GM18499 (cell line): ENCODE results near the gene PAX1.

ENCODE experiments used
- ATAC-seq: cut with Tn5 transposase; IDR thresholded peaks from one replicate; pipeline ENCODE4 v1.9.1; 2021; ENCODE audit warnings: moderate number of reproducible peaks; ENCODE audit not compliant: insufficient read depth, unreplicated experiment

The PAX1 gene

DNA sequence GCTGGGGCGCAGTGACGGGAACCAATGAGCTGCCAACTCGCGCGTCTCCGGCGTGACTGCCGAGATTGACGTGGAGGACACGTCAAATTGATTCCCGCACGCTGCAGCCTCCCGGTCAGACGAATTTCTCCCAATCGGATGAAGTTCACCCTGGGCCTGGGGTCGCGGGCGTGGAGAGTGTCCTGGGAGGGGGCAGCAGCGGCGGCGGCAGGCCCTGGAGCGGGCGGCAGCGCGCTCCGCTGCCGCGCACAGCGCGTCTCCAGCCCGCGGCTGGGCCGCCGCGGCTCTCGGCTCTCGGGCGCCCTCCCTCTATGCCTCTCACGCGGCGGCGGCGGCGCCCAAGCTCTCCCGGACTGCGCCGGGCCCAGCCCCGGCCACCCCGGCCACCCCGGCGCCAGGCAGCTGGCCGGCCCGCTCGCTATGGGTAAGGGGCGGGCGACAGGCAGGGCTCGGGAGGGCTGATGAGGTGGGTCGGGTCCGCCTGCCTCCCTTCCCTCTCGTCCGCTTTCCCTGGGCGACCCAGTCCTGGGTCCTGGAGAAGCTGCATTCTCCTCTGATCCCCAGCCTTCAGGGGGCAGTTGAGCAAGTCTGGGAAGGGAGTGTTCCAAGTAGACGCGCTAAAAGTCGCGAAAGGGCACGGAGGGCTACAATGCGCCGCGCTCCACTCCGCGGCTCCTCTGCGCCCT lies at the start of gene PAX1:
PAX1 (plus strand) TSS at position 90 of the 686 bp plus-strand sequence; CDS start at position 139, 49 bp downstream.
- no peak for ATAC-seq

DNA sequence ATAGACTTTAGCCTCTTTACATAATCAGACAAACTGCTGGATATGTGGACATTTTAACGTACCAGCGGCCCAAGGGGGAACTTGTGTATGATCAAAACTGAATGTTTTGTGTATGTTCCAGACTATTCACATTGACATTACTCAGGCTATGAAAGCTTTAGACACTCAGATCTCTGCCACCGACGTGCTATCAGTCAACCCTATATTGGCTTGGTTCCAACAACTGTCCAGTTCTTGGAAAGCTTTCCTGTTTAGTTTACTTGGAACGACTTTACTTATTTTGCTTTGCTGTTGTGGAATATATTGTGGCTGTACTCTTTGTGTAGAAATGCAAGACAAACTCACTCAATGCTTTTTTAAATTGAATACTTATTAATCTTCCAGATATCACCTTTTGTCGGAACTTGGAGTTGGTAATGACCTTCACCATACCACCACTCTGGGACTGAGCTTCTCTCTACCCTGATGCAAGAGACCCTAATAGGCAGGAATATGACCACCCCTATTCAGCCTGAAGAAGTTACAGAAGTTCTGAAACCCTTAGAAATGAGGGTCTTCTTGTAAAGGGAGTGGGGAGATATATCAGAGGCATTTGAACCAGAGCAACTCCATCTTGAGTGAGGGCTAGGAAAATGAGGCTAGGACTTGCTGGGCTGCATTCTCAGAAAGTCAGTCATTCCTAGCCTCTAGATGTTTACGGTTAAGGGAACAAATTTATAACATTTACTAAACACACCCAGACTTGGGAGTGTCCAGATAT lies 49.0 kb upstream of the PAX1 start:
- ATAC-seq: no peak

DNA sequence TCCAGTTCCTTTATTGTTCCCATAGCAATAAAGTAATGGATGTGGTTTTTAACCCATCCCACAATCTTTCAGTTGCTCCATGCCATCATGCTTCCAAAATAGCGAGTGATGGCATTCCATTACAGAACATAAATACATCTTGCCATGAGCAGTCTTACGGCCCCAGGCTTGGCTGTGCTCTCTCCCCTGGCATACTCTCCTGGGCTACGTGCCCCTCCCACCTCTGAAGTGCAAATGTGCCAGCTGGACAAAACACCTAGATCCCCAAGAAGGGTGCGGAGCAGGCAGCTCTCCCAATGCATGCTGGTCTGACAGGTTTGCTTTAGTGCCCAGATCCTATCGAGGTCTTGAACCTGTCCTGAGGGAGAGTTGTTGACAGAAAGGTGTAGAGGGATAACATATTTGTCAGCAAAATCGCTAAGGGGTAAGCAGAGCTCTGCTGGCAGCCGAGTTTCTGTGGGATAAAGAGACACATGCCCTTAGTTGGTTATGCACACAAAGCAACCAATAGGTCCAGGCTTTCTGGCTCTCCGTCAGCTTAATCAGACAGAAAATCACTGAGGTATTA lies 43.9 kb upstream of the PAX1 start:
- no peak for ATAC-seq

DNA sequence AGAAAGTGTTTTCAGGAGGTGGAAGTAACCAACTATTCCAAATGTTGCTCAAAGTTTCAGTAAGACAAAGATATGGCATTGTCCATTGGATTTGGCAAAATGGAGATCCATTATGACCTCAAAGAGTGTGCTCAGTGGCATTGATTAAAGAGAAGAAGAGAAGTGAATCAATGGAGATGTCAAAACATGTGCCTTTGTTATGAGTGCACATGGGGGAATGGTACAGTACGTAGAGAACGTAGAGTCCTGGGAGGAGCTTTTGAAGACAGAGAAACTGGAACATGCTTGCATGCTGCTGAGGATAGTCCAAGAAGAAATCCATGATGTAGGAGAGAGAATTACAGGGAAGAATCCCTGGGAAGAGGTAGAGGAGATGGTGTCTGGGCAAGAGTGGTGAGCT lies 42.0 kb upstream of the PAX1 start:
- ATAC-seq: no peak

DNA sequence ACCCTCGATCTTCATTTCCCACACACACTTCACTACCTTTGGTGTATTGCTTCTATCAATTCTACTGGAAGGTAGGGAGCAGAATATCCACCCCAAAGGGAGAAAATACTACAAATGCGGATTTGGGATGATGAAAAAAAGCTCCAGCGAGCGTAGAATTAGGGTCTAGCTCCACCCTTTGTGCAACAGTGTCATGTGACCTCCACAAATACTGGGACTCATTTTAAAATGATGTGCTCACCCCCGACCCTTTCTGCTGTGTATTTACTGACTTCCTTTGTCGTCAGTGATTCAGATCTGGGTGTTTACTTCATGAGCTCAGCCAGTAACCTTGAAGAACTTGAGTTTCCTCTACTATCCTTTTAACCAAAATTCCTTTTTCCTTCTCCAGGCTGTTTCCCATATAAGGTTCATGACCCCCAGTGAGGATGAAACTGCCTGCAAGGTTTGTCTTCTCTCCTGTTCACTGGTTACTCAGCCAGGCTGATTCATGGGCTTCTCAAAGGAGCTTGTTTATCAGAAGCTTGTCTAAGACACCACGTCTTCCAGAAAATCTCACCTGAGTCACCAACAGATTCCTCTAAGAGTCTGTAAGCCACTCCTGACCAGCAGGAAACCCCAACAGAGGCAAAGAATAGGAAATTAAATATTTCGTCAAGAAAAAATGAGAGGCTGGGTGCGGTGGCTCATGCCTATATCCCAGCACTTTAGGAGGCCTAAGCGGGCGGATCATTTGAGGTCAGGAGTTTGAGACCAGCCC lies 39.6 kb upstream of the PAX1 start:
- no peak for ATAC-seq

DNA sequence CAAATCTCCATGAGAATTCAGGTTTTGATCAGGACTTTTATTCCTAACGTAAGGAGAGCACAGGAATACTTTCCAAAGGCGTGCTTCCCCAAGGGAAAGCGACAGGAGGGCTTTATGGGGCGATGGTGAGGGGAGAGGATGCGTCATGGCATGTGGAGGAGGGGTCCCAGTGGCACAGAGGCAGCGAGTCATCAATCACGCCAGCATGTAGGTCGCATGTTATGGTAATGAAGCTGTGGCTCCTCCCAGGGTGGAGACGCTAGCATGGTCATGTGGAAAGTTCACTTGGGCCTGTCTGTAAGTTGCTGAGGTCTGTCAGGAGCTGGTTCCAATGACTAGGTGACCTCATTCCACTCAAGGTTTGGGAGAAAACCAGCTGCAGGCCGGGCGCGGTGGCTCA lies 35.3 kb upstream of the PAX1 start:
- ATAC-seq: no peak

DNA sequence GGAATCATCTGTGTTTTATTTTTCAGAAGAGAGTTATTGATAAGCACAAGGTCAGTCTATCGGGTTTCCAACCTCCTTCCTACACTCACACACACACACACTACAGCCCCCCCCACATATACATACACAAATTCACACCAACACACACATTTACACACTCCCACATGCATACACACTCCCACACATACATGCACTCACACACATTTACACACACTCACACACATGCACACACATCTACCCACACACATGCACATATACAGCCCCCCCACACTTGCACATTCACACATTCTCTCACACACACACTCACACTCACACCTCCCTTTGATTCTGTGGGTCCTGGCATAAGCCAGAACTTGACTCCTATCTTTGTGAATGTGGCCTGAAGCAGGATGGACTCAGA lies 34.5 kb upstream of the PAX1 start:
- no peak for ATAC-seq

DNA sequence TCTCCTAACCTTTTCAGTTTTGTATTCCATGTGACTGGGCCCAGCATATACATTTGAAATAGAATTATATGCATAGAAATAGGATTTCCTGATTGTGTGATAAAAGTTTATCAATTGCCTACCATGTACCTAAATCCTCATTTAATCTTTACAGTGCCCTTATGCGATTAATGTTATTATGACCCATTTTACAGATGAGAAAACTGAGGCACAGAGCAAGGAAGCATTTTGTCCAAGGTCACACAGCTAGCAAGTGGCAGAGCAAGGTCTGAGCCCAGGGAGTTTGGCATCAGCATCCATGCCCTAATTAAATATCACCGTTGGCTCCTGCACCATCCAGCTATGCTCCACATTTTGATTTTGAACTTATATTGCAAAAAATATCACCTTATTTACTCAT lies 28.2 kb upstream of the PAX1 start:
- no peak for ATAC-seq

DNA sequence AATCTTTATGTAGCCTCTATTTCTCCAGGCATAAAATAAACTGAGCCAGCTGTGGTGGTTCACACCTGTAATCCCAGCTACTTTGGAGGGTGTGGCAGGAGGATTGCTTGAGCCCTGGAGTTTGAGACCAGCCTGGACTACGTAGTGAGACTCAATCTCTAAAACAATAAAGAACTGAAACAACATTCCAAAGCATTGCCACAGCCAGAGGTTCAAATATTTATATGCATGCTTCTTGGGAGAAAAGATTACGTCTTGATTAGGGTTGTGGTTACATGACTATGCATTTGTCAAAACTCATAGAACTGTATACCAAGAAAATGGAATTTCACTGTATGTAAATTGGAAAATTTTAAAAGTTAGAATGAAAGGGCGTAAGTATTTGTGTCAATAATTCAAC lies 27.7 kb upstream of the PAX1 start:
- no peak for ATAC-seq

DNA sequence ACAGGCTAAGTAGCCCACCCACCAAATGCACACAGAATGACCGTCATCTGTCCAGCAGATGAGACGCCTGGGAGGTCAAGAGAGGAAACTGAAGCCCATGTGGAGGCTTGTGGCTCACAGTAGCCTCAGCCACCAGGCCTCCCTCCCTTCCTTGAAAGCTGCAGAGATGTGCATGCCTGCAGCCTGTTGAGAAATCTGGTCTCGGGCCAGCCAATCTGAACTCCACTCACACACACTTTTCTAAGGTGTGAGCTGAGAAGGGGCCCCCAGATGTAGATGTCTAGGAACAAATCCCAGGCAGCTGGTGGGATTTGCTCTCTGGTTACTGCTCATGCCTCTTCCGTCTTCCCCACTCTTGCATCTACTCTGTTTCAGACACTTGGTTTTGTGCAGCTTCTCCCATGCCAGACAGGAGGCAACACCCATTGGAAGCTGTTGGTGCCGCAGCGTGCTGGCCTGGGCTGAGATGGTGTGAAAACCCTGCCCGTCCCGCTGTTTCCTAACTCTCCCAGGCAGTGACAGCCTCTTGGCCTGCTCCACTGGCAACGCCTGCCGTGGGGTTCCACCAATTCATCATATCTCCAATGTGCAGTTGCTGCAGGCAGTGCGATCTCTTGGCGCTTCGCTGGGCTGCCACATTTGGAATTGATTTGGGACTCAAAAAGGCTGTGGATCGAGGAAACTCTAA lies 24.1 kb upstream of the PAX1 start:
- ATAC-seq: no peak

DNA sequence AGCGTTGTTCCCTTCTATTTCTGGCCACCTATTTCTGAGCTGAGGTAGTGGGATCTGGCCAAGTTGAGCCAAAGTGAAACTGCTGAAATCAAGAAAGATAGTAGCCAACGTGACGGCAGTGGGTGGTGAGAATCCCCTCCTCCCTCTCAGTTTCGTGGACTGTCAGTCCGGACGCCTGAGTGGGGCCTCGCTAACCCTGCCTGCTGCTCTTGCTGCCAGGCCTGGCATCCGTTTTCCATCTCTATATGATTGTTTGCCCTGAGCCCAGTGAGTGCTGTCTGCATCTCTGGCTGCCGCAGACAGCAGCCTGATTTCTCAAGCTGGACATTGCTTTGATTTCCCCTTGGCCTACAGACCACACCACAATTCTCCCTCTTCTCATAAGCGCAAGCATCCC lies 23.5 kb upstream of the PAX1 start:
- ATAC-seq: no peak

DNA sequence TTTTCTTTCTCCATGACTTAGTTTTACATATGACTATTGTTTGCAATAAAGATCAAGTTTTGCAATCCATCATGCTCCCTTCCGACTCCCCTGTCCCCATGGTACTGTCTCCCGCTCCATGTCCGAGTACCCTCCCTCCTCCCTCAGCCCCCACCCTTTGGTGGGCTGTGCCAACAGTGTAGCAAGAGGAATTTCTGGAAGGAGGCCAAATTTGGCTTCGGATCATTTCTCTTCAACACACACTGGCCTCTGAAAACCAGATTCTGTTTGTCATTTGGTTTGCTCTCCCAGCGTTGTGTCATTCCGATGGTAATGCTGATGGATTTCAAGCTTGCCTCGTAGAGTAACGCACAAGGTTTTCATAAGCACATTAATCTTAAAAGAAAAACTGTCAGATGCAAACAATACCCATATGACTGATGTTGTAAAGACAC lies 22.9 kb upstream of the PAX1 start:
- ATAC-seq: no peak

DNA sequence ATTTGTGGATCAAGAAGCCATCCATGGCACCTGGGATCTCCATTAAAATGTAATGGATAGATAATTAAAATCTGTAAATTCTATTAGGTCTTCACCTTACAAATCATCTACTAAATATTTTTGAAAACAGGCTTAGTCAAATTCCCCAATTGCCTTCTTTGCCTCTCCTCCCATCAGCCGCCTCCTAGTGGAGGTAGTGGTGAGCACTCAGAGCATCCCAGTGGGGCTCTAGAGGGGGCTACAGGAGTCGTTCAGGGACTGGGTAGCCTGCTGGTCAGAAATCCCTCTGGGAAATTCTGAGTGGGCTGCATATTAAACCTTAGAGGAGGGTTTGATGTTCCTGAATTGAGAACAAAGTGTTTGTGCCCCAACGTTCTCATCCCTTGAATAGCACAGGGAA lies 20.8 kb upstream of the PAX1 start:
- ATAC-seq: no peak

DNA sequence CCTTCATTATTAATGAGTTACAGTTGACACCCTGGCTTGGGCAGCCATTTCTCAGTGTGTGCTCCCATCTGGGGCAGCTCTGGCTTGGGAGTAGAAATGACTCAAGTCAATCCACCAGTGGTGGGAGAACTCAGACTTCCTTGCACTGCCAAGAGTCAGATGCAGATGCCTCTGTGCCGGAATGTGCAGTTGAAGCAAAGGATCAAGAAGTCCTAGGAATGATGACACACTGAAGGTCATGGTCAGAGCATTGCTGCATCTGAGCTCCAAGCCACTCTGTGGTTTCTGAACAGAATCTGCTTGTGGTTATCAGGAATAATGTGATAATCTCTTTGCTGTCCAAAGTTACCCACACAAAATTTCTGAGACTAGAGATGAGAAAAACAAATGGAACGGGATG lies 19.5 kb upstream of the PAX1 start:
- no peak for ATAC-seq

DNA sequence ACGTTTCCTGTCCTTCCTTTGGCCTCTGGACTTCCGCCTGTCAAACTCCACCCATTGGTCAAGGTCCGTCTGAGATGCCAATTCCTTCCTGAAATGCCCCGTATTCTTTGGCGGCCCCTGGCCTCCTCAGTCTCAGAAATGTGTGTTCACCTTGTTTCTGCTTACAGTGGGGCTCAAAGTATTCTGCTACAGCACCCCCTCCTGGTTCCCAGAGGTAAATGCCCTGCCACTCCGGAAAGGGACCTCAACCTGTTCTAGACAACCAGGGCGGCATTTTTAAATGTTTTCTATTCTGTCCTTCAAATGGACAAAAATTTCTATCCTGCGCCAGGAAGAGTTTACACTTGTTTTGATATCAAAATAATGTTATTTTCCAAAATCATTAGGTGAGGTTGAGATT lies 12.1 kb upstream of the PAX1 start:
- no peak for ATAC-seq

DNA sequence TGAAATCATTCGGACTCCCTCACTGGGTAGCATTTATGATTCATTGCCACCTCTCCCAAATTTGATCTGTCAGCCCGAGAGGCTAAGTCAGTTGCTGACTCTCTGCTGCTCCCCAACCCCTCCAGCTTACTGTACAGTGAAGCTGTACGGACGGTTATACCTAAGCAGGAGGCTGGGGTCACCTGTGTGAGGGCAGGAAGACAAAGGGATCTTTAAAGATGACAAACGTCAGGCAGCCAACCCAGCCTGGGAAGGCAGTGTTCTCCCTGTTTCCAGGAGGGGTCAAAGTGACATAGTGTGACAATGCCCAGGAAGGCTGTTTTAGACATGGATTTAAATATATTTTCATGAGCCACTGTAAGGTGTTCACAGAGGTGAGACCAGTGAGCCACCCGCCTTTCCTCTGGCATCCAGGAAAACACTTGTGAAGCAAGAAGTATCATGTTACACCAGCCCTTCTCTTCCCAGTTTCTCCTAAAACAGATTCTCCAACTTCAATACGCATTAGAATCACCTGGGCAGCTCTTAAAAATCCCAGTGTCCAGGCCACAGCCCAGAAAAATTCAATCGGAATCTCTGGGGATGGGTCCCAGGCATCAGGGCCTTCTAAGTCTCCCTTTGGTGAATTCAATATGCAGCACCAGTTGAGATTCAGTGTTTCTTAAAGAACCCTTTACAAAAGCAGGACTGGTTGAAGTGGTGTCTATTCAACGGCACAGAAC lies 6.8 kb upstream of the PAX1 start:
- ATAC-seq: no peak

DNA sequence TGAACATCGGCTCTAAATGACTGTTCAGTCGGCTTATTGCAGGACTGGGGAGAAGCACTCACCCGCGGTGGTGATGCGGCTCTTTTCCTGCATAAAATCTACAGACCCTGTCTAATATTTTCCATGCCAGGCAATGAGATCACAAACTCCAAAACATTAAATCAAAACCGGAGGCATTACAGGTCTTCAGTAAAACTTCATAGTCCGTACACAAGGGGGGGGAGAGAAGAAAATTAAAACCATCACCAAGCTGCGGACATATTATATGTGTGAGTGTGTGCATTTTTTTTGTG lies 6.3 kb upstream of the PAX1 start:
- no peak for ATAC-seq

DNA sequence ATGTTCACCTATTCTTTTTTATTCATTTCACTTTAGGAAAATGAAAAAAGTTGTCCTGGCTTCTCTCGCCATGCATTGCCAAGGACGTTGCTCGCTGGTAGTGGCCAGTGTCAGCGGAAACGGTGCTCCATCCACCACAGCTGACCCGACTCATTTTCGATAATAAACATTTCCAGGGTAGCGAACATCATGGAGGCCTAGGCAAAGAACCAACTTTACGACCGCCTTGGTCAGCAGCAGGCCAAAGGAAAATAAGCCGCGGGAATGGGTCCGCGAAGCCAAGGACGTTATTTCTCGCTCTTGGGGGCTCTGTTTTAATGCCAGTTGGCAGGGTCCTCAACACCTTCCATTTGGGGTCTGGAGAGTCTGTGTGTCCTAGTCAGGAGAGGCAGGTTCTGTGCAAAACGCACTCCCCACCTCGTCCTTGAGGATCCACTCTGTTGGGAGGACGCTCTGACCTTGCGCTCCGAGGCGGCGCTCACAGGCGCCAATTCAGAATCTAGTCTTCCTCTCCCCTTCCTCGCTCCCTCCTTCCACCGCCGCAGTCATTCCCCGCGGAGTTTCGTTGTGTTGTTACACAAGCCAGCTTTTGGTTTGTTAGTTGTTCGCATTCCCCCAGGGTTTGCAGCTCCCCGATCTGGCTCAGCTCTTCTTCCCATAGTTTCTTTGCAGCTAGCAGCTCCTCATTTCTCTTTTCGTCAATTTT lies 4.1 kb upstream of the PAX1 start:
- ATAC-seq: no peak

DNA sequence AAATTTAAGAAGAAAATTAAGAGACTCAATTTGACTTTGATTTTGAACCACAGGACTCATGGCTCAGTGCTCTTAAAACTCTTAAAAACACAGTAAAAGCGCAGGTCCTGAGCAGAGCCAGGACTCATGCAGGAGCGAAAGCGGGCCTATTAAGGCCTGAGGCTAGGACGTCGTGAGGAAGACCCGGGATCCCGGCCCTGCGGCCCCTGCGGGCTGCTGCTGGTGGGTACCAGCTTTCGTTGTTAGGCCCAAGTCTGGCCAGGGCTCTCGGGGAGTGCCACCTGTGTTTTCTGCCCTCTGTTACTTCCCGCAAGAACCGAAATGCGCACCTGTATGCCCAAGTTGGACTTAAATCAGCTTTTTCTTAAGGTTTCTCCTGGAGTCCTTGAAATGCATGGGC lies 3.4 kb upstream of the PAX1 start:
- ATAC-seq: no peak
